Tibial artery (tissue), 4 donors: ENCODE data around the gene C4orf17.
"Not testable (repeated sequence)": the region's sequence is repeated elsewhere in the genome, so short reads cannot be mapped to it uniquely, and the experiment has no call there.

Source experiments
- DNase-seq, 2 donors: peaks; one replicate each; pipeline ENCODE4 v3.0.0-alpha.2; 2019
- H3K27ac ChIP-seq, 2 donors: fragments of 200-600 bp; sonication (generic) in 1 of 2; 1 replicate in 1 of 2; 2 replicates in 1 of 2; pipeline ENCODE4 v1.5.1; 2018 to 2019; ENCODE audit warnings: mild to moderate bottlenecking in 1 of 2
- H3K27me3 ChIP-seq, 2 donors: fragments of 200-600 bp; sonication (generic) in 1 of 2; one replicate each; pipeline versions ENCODE4 v1.5.1 to v1.6.0; 2016 to 2019
- H3K36me3 ChIP-seq, 3 donors: fragments of 200-600 bp; sonication (generic) in 2 of 3; one replicate each; pipeline ENCODE4 v1.5.1; 2016 to 2019; ENCODE audit warnings: mild to moderate bottlenecking in 2 of 3
- H3K4me1 ChIP-seq, 4 donors: fragments of 200-600 bp; sonication (generic) in 2 of 4; 1 replicate in 3 of 4; 2 replicates in 1 of 4; pipeline ENCODE4 v1.5.1; 2016 to 2019
- H3K4me3 ChIP-seq, 2 donors: fragments of 200-600 bp; sonication (generic) in 1 of 2; 1 replicate in 1 of 2; 2 replicates in 1 of 2; pipeline ENCODE4 v1.5.1; 2018 to 2019; ENCODE audit warnings: mild to moderate bottlenecking in 2 of 2
- H3K9me3 ChIP-seq, 3 donors: fragments of 200-600 bp; sonication (generic) in 1 of 3; one replicate each; pipeline ENCODE4 v1.5.1; 2016 to 2019
- intact Hi-C: fragments of 100-400 bp; cut with DNase I; formaldehyde crosslinking; loops from one replicate; pipeline ENCODE4 v1.15.0; 2023; ENCODE audit warnings: low total_unique reads
- TF ChIP-seq, protein P1 (sequence below), 2 experiments: fragments of 200-600 bp in 1 of 2; fragments of 450-650 bp in 1 of 2; IDR thresholded peaks; one replicate each; pipeline ENCODE4 v1.5.1; 2017 to 2019; ENCODE audit warnings: antibody characterized with exemption in 2 of 2, mild to moderate bottlenecking in 1 of 2, moderate library complexity in 1 of 2

C4orf17 gene

GRCh38 chr4:99468889-99469288 is 41.9 kb upstream of the C4orf17 start:
- H3K4me1 ChIP-seq = no peaks in the 10 kb centered on the region
- DNase-seq = no peak
- TF ChIP-seq, protein P1, sequence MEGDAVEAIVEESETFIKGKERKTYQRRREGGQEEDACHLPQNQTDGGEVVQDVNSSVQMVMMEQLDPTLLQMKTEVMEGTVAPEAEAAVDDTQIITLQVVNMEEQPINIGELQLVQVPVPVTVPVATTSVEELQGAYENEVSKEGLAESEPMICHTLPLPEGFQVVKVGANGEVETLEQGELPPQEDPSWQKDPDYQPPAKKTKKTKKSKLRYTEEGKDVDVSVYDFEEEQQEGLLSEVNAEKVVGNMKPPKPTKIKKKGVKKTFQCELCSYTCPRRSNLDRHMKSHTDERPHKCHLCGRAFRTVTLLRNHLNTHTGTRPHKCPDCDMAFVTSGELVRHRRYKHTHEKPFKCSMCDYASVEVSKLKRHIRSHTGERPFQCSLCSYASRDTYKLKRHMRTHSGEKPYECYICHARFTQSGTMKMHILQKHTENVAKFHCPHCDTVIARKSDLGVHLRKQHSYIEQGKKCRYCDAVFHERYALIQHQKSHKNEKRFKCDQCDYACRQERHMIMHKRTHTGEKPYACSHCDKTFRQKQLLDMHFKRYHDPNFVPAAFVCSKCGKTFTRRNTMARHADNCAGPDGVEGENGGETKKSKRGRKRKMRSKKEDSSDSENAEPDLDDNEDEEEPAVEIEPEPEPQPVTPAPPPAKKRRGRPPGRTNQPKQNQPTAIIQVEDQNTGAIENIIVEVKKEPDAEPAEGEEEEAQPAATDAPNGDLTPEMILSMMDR (IDR thresholded peaks at IDR 0.05) = no peak
- H3K4me3 ChIP-seq = no peak overlapping the region
- no peaks in the 10 kb centered on the region for H3K36me3 ChIP-seq
- intact Hi-C loops = loop anchor here (5.0 kb wide), 1 partner anchor 527 kb away; no protein-coding TSS in a partner anchor
- no peaks in the 10 kb centered on the region for H3K27me3 ChIP-seq
- H3K27ac ChIP-seq = no peak overlapping the region
- no peaks in the 10 kb centered on the region for H3K9me3 ChIP-seq

GRCh38 chr4:99471349-99471748 is 39.5 kb upstream of the C4orf17 start:
- no peaks in the 10 kb centered on the region for H3K36me3 ChIP-seq
- no peaks in the 10 kb centered on the region for H3K4me1 ChIP-seq
- DNase-seq = no peak
- H3K4me3 ChIP-seq = no peak overlapping the region
- H3K27ac ChIP-seq = no peak overlapping the region
- no peaks in the 10 kb centered on the region for H3K27me3 ChIP-seq
- H3K9me3 ChIP-seq = no peaks in the 10 kb centered on the region
- TF ChIP-seq, protein P1 (IDR thresholded peaks at IDR 0.05) = no peak
- intact Hi-C loops = no loop called here

DNA sequence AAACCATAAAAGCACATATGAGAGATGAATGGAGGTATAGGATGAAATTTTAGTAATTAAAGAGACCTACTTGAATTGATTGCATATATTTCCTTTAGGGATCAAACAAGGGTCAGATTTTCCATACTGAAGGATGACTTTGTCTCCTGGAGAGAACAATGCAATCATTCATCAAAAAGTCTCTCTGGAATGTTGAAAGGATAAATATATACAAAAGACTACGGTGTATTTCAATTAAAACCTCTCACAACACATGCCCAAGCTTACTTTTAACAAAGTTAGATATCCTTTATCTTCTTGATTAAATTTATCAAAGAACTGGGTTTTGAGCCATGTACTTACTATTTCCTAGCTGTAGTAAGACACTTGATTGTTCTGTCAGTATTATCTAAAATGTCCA is 38.9 kb upstream of the C4orf17 start:
- no peaks in the 10 kb centered on the region for H3K4me1 ChIP-seq
- H3K36me3 ChIP-seq = no peaks in the 10 kb centered on the region
- H3K27me3 ChIP-seq = no peaks in the 10 kb centered on the region
- H3K27ac ChIP-seq = no peak overlapping the region
- intact Hi-C loops = no loop called here
- DNase-seq = no peak
- H3K9me3 ChIP-seq = no peaks in the 10 kb centered on the region
- TF ChIP-seq, protein P1 (IDR thresholded peaks at IDR 0.05) = no peak
- no peak overlapping the region for H3K4me3 ChIP-seq

- no peaks in the 10 kb centered on the region for H3K27me3 ChIP-seq
- intact Hi-C loops = no loop called here
- H3K4me1 ChIP-seq = no peaks in the 10 kb centered on the region
- DNase-seq = no peak
- TF ChIP-seq, protein P1 (IDR thresholded peaks at IDR 0.05) = no peak
- H3K36me3 ChIP-seq = no peaks in the 10 kb centered on the region
- no peak overlapping the region for H3K4me3 ChIP-seq
- no peak overlapping the region for H3K27ac ChIP-seq
- no peaks in the 10 kb centered on the region for H3K9me3 ChIP-seq
These were observed 37.7 kb upstream of the C4orf17 start for GRCh38 chr4:99473131-99473530.

DNA sequence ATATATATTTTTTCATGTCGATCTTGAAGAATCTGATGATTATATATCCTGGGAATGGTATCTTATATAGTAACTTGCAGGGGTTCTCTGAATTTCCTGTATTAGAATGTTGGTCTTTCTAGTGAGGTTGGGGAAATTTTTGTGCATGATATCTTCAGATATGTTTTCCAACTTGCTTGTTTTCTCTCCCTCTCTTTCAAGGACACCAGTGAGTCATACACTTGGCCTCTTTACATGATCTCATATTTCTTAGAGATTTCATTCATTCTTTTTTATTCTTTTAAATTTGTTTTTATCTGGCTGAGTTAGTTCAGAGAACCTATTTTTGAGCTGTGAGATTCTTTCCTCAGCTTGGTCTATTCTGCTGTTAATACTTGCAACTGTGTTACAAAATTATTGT is 27.2 kb upstream of the C4orf17 start:
- DNase-seq = no peak
- Histone ChIP-seq H3K4me1 (no peaks in the 10 kb centered on the region), H3K9me3 (peaks cover 7 to 33% (median 14%) of the 10 kb centered on the region in 3 donors), H3K27ac (no peak overlapping the region), H3K36me3 (no peaks in the 10 kb centered on the region), H3K4me3 (no peak overlapping the region), H3K27me3 (no peaks in the 10 kb centered on the region)
- intact Hi-C loops = no loop called here
- TF ChIP-seq, protein P1 (IDR thresholded peaks at IDR 0.05) = no peak

DNA sequence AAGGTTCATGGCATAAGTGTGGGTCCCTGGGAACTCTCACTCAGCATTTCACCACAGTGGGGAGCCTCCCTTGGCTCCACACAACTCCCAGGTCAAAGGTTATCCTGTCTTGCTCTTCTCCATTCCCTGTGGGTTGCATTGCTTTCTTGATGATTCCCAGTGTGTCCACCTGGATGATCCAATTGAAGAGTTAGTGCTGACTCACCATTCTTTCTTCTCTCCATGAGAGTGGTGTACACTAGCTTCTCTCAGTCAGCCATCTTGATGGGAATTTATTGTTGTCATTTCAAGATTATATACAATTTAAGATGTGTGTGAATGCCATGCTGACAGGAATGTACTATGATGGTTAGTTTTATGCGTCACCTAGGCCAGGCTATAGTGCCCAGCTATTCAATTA is 25.6 kb upstream of the C4orf17 start:
- H3K4me1 ChIP-seq = no peaks in the 10 kb centered on the region
- no peak overlapping the region for H3K27ac ChIP-seq
- no peak overlapping the region for H3K4me3 ChIP-seq
- no peaks in the 10 kb centered on the region for H3K36me3 ChIP-seq
- no peaks in the 10 kb centered on the region for H3K27me3 ChIP-seq
- TF ChIP-seq, protein P1 (IDR thresholded peaks at IDR 0.05) = no peak
- intact Hi-C loops = no loop called here
- DNase-seq = no peak
- H3K9me3 ChIP-seq = peaks cover 7 to 33% (median 14%) of the 10 kb centered on the region in 3 donors

GRCh38 chr4:99486648-99487047 is 24.2 kb upstream of the C4orf17 start:
- H3K27me3 ChIP-seq, H3K4me3 ChIP-seq, H3K4me1 ChIP-seq, H3K27ac ChIP-seq, H3K36me3 ChIP-seq, intact Hi-C loops, DNase-seq: not testable (repeated sequence)
- H3K9me3 ChIP-seq = peaks cover 7 to 33% (median 14%) of the 10 kb centered on the region in 3 donors
